GM23338 (cell line): Measurements from ENCODE around the gene ANKIB1. TPM values are rescaled to one million over a fixed set of nuclear protein-coding genes. Genes with fewer than 3 reads are reported as not detected.

Source experiments
- ATAC-seq: fragments of 200-7000 bp; cut with Tn5 transposase; 3 replicates; pipeline ENCODE4 v1.9.1; 2020
- DNase-seq: peaks from one replicate; pipeline ENCODE4 v3.0.0-alpha.2; 2015; ENCODE audit warnings: low spot score
- H2AFZ ChIP-seq: fragments of 200-600 bp; sonication (generic); 2 replicates; pipeline ENCODE4 v1.8.0; 2016; ENCODE audit warnings: antibody characterized with exemption, mild to moderate bottlenecking, moderate library complexity
- H3F3A ChIP-seq: fragments of 200-600 bp; sonication (generic); replicated peaks from 2 replicates; pipeline ENCODE4 v1.8.0; 2017; ENCODE audit warnings: antibody characterized with exemption, mixed run types, low read depth
- H3K27ac ChIP-seq: fragments of 200-600 bp; sonication (generic); 2 replicates; pipeline ENCODE4 v1.6.1; 2016; ENCODE audit warnings: low read depth
- H3K27me3 ChIP-seq: fragments of 200-600 bp; sonication (generic); 2 replicates; pipeline ENCODE4 v1.8.0; 2016; ENCODE audit warnings: mild to moderate bottlenecking, mixed run types, moderate library complexity; ENCODE audit not compliant: insufficient read depth
- H3K36me3 ChIP-seq: fragments of 200-600 bp; sonication (generic); 2 replicates; pipeline ENCODE4 v1.8.0; 2016; ENCODE audit warnings: mild to moderate bottlenecking; ENCODE audit not compliant: insufficient read depth
- H3K4me1 ChIP-seq: fragments of 200-600 bp; sonication (generic); 2 replicates; pipeline ENCODE4 v1.8.0; 2016; ENCODE audit warnings: mild to moderate bottlenecking, moderate library complexity; ENCODE audit not compliant: insufficient read depth
- H3K4me2 ChIP-seq: fragments of 200-600 bp; sonication (generic); 2 replicates; pipeline ENCODE4 v1.7.1; 2017; ENCODE audit warnings: mixed run types
- H3K4me3 ChIP-seq: fragments of 200-600 bp; sonication (generic); 2 replicates; pipeline ENCODE4 v1.6.1; 2016; ENCODE audit warnings: mixed run types
- H3K79me2 ChIP-seq: fragments of 200-600 bp; sonication (generic); replicated peaks from 2 replicates; pipeline ENCODE4 v1.8.0; 2017; ENCODE audit warnings: mild to moderate bottlenecking; ENCODE audit not compliant: insufficient read depth
- H3K9me2 ChIP-seq: fragments of 200-600 bp; sonication (generic); 2 replicates; pipeline ENCODE4 v1.8.0; 2017; ENCODE audit not compliant: insufficient read depth
- H4K20me1 ChIP-seq: fragments of 200-600 bp; sonication (generic); replicated peaks from 2 replicates; pipeline ENCODE4 v1.8.0; 2017; ENCODE audit warnings: mild to moderate bottlenecking; ENCODE audit not compliant: insufficient read depth
- H3K27ac Mint-ChIP-seq: 2 replicates; pipeline ENCODE4 v1.8.0; 2020; ENCODE audit warnings: inconsistent platforms, mild to moderate bottlenecking, moderate library complexity, mixed read lengths
- H3K27me3 Mint-ChIP-seq: 3 replicates; pipeline ENCODE4 v1.8.0; 2022; ENCODE audit warnings: low read depth, mild to moderate bottlenecking, moderate library complexity, mixed read lengths, inconsistent platforms; ENCODE audit not compliant: insufficient read depth, poor library complexity
- H3K36me3 Mint-ChIP-seq: 3 replicates; pipeline ENCODE4 v1.8.0; 2021; ENCODE audit warnings: low read depth, mild to moderate bottlenecking, inconsistent platforms, moderate library complexity, mixed read lengths
- H3K4me1 Mint-ChIP-seq: 3 replicates; pipeline ENCODE4 v1.8.0; 2020; ENCODE audit warnings: mild to moderate bottlenecking, inconsistent platforms, mixed read lengths
- H3K4me3 Mint-ChIP-seq: 3 replicates; pipeline ENCODE4 v1.8.0; 2021; ENCODE audit warnings: moderate library complexity, mild to moderate bottlenecking, inconsistent platforms, mixed read lengths
- H3K9me3 Mint-ChIP-seq: 3 replicates; pipeline ENCODE4 v1.8.0; 2020; ENCODE audit warnings: moderate library complexity, mild to moderate bottlenecking, inconsistent platforms, mixed read lengths
- CREB1 ChIP-seq: fragments of 250-450 bp; sonication (Bioruptor Pico); IDR thresholded peaks from 2 replicates; pipeline ENCODE4 v1.5.0; 2020; ENCODE audit warnings: low read depth, mild to moderate bottlenecking, moderate library complexity
- CTCF ChIP-seq, 2 experiments: fragments of 200-600 bp in 1 of 2; sonication (generic) in 1 of 2; conservative IDR thresholded peaks; 2 replicates each; pipeline versions ENCODE4 v1.5.1 to v1.6.1; 2016 to 2017; ENCODE audit warnings: antibody characterized with exemption in 2 of 2, low read depth in 2 of 2, mild to moderate bottlenecking in 2 of 2, moderate library complexity in 1 of 2
- ETS1 ChIP-seq: IDR thresholded peaks from 2 replicates; pipeline ENCODE4 v1.6.1; 2016; ENCODE audit warnings: antibody characterized with exemption
- EZH2 ChIP-seq: fragments of 200-600 bp; sonication (generic); IDR thresholded peaks from one replicate; pipeline ENCODE4 v1.8.0; 2017; ENCODE audit warnings: antibody characterized with exemption, mild to moderate bottlenecking, low read depth; ENCODE audit not compliant: unreplicated experiment
- EZH2phosphoT487 ChIP-seq: fragments of 200-600 bp; sonication (generic); IDR thresholded peaks from one replicate; pipeline ENCODE4 v1.8.1; 2018; ENCODE audit warnings: antibody characterized with exemption; ENCODE audit not compliant: unreplicated experiment
- JUNB ChIP-seq: IDR thresholded peaks from one replicate; pipeline ENCODE4 v1.6.1; 2016; ENCODE audit warnings: antibody characterized with exemption; ENCODE audit not compliant: unreplicated experiment
- NANOG ChIP-seq: IDR thresholded peaks from 2 replicates; pipeline ENCODE4 v1.6.1; 2016; ENCODE audit warnings: antibody characterized with exemption, borderline replicate concordance
- POLR2AphosphoS5 ChIP-seq: IDR thresholded peaks from 2 replicates; pipeline ENCODE4 v1.6.1; 2016; ENCODE audit warnings: antibody characterized with exemption, low read depth
- REST ChIP-seq: IDR thresholded peaks from one replicate; pipeline ENCODE4 v1.6.1; 2018; ENCODE audit warnings: antibody characterized with exemption; ENCODE audit not compliant: unreplicated experiment
- STAT1 ChIP-seq: IDR thresholded peaks from one replicate; pipeline ENCODE4 v1.6.1; 2016; ENCODE audit warnings: antibody characterized with exemption; ENCODE audit not compliant: unreplicated experiment
- ZNF114 ChIP-seq: fragments of 250-450 bp; sonication (Bioruptor Pico); IDR thresholded peaks from 2 replicates; pipeline ENCODE4 v1.5.0; 2020; ENCODE audit warnings: mild to moderate bottlenecking, moderate library complexity
- ZNF331 ChIP-seq: fragments of 250-450 bp; sonication (Bioruptor Pico); IDR thresholded peaks from 2 replicates; pipeline ENCODE4 v1.5.0; 2020; ENCODE audit warnings: low read depth, mild to moderate bottlenecking, moderate library complexity
- ZNF462 ChIP-seq: fragments of 250-450 bp; sonication (Bioruptor Pico); IDR thresholded peaks from 2 replicates; pipeline ENCODE4 v1.5.0; 2020; ENCODE audit warnings: mild to moderate bottlenecking, moderate library complexity
- polyA plus RNA-seq: library from polyadenylated mRNA; unstranded; fragments of >200 nt; fragmentation: Nextera tagmentation; extraction: Ambion mirVana; gene quantifications from 2 replicates; pipeline ENCODE4 v1.2.1, GENCODE V29; 2016
- total RNA-seq: library from RNA; depleted of rRNA; stranded (reverse); fragments of >200 nt; shearing (Covaris generic); gene quantifications from 2 replicates; pipeline ENCODE4 v1.2.3, GENCODE V29; 2014

Gene ANKIB1
- total and polyA plus RNA-seq, 2 experiments from 2014 or later, result 19.1 to 40.3 TPM

GRCh38 chr7:92253251-92253650, 7.5 kb downstream of the ANKIB1 start:
- DNase-seq (no peak), ATAC-seq (no peak)
- no peak overlapping the region for H3K27ac ChIP-seq
- peaks cover 32% of the 10 kb centered on the region for H4K20me1 ChIP-seq
- peaks cover 14% of the 10 kb centered on the region for H3K36me3 Mint-ChIP-seq
- H3K27me3 ChIP-seq, result no peaks in the 10 kb centered on the region
- no peak overlapping the region for H3K4me3 ChIP-seq
- H3K4me1 ChIP-seq, result no peaks in the 10 kb centered on the region
- H3K27me3 Mint-ChIP-seq, result peaks cover 2% of the 10 kb centered on the region
- no peaks in the 10 kb centered on the region for H3K36me3 ChIP-seq
- peaks cover under 1% of the 10 kb centered on the region; the same call in 2 of the 3 replicates for H3K4me1 Mint-ChIP-seq
- peaks cover 7% of the 10 kb centered on the region; the same call in 1 of the 3 replicates for H3K9me3 Mint-ChIP-seq
- TF ChIP-seq ZNF331 (CRISPR knock-in tag) (no peak), ETS1 (no peak), ZNF462 (CRISPR knock-in tag) (no peak), NANOG (no peak), JUNB (no peak), REST (no peak), CTCF (conservative IDR thresholded peaks at IDR 0.05; ENCODE audit: low read depth in 2 of 2) (no peak), CREB1 (CRISPR knock-in tag) (no peak), EZH2phosphoT487 (no peak), STAT1 (no peak), EZH2 (no peak), POLR2AphosphoS5 (no peak), ZNF114 (no peak)
- H3K79me2 ChIP-seq, result peaks cover 100% of the 10 kb centered on the region
- no peak overlapping the region for H3K4me3 Mint-ChIP-seq
- H3F3A ChIP-seq, result no peaks in the 10 kb centered on the region
- no peak overlapping the region for H3K4me2 ChIP-seq
- H2AFZ ChIP-seq, result no peak overlapping the region
- H3K9me2 ChIP-seq, result no peaks in the 10 kb centered on the region
- H3K27ac Mint-ChIP-seq, result peak overlapping the region; percentile 58; the same call in 1 of the 2 replicates
